C4-2B (cell line): ENCODE data around the gene CCDC18.
A peak's percentile ranks its signal among the peaks of the same experiment; 100 is the strongest.

Experiments used
- H3K27ac ChIP-seq: fragments of 450-650 bp; 2 replicates; pipeline ENCODE4 v1.5.1; 2017
- ZFX ChIP-seq: fragments of 450-650 bp; IDR thresholded peaks from 2 replicates; pipeline ENCODE4 v1.6.1; 2017
- TF ChIP-seq, protein P1 (sequence below): fragments of 450-650 bp; conservative IDR thresholded peaks from 2 replicates; pipeline ENCODE4 v1.5.1; 2017; ENCODE audit warnings: mild to moderate bottlenecking

CCDC18 gene, protein sequence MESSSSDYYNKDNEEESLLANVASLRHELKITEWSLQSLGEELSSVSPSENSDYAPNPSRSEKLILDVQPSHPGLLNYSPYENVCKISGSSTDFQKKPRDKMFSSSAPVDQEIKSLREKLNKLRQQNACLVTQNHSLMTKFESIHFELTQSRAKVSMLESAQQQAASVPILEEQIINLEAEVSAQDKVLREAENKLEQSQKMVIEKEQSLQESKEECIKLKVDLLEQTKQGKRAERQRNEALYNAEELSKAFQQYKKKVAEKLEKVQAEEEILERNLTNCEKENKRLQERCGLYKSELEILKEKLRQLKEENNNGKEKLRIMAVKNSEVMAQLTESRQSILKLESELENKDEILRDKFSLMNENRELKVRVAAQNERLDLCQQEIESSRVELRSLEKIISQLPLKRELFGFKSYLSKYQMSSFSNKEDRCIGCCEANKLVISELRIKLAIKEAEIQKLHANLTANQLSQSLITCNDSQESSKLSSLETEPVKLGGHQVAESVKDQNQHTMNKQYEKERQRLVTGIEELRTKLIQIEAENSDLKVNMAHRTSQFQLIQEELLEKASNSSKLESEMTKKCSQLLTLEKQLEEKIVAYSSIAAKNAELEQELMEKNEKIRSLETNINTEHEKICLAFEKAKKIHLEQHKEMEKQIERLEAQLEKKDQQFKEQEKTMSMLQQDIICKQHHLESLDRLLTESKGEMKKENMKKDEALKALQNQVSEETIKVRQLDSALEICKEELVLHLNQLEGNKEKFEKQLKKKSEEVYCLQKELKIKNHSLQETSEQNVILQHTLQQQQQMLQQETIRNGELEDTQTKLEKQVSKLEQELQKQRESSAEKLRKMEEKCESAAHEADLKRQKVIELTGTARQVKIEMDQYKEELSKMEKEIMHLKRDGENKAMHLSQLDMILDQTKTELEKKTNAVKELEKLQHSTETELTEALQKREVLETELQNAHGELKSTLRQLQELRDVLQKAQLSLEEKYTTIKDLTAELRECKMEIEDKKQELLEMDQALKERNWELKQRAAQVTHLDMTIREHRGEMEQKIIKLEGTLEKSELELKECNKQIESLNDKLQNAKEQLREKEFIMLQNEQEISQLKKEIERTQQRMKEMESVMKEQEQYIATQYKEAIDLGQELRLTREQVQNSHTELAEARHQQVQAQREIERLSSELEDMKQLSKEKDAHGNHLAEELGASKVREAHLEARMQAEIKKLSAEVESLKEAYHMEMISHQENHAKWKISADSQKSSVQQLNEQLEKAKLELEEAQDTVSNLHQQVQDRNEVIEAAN (N-terminal part only)

GRCh38 chr1:93180723-93181613 is at the start of gene CCDC18:
Gene CCDC18 (plus strand): TSS chr1:93180724. CDS start chr1:93183362, 2,638 bp downstream.
- peak within 1 kb of the TSS; percentile 99 for H3K27ac ChIP-seq
- no peak for TF ChIP-seq ZFX
- TF ChIP-seq, protein P1, sequence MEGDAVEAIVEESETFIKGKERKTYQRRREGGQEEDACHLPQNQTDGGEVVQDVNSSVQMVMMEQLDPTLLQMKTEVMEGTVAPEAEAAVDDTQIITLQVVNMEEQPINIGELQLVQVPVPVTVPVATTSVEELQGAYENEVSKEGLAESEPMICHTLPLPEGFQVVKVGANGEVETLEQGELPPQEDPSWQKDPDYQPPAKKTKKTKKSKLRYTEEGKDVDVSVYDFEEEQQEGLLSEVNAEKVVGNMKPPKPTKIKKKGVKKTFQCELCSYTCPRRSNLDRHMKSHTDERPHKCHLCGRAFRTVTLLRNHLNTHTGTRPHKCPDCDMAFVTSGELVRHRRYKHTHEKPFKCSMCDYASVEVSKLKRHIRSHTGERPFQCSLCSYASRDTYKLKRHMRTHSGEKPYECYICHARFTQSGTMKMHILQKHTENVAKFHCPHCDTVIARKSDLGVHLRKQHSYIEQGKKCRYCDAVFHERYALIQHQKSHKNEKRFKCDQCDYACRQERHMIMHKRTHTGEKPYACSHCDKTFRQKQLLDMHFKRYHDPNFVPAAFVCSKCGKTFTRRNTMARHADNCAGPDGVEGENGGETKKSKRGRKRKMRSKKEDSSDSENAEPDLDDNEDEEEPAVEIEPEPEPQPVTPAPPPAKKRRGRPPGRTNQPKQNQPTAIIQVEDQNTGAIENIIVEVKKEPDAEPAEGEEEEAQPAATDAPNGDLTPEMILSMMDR, result no peak

- H3K27ac ChIP-seq, result no peak overlapping the region
- TF ChIP-seq, protein P1, result no peak
- TF ChIP-seq ZFX, result no peak
Observed at GRCh38 chr1:93132638-93133037, 47.9 kb upstream of the CCDC18 start.

GRCh38 chr1:93136445-93136844 is 44.1 kb upstream of the CCDC18 start:
- TF ChIP-seq ZFX, result no peak
- TF ChIP-seq, protein P1, result no peak
- H3K27ac ChIP-seq, result no peak overlapping the region

GRCh38 chr1:93137604-93138292 is 42.8 kb upstream of the CCDC18 start:
- no peak overlapping the region for H3K27ac ChIP-seq
- TF ChIP-seq, protein P1, result no peak
- no peak for TF ChIP-seq ZFX

DNA sequence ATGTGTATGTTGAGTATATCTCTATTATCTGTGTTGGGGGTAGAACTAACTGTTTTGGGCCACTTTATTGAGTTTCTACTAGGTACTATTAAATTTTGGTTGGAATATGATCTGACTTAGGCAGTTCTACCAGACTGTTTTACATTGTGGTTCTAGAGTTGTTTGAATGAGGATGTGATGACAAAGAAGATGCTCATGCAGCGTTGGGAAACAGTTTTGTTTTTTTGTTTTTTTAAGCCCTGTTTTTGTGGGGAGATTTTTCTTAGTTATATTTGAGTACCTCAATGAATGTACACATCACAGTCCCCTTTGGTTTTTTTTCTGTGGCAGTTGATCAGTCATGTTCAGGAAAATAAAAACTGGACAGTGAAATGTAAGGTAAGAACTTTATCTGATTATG is 40.4 kb upstream of the CCDC18 start:
- no peak overlapping the region for H3K27ac ChIP-seq
- TF ChIP-seq, protein P1, result no peak
- TF ChIP-seq ZFX, result no peak

- H3K27ac ChIP-seq, result no peak overlapping the region
- TF ChIP-seq, protein P1, result no peak
- no peak for TF ChIP-seq ZFX
Observed at GRCh38 chr1:93142161-93142560, 38.4 kb upstream of the CCDC18 start.
